Stimulated activated CD4-positive, alpha-beta T cell treated with anti-CD3 and anti-CD28 coated beads, Interleukin-1b, Interleukin-23, amount 100 ng/mL, for 4 hours (primary cell): ENCODE measurements around the gene PPFIBP2.
A peak's percentile ranks its signal among the peaks of the same experiment; 100 is the strongest.
"Not testable (repeated sequence)": the region's sequence is repeated elsewhere in the genome, so short reads cannot be mapped to it uniquely, and the experiment has no call there.

Experiments used
- DNase-seq, 2 donors: peaks; one replicate each; pipeline ENCODE4 v3.0.0-alpha.2; 2020; ENCODE audit warnings: low read depth in 2 of 2

Gene PPFIBP2

GRCh38 chr11:7499081-7499480 lies 14.7 kb upstream of the PPFIBP2 start:
- DNase-seq = no peak

DNA sequence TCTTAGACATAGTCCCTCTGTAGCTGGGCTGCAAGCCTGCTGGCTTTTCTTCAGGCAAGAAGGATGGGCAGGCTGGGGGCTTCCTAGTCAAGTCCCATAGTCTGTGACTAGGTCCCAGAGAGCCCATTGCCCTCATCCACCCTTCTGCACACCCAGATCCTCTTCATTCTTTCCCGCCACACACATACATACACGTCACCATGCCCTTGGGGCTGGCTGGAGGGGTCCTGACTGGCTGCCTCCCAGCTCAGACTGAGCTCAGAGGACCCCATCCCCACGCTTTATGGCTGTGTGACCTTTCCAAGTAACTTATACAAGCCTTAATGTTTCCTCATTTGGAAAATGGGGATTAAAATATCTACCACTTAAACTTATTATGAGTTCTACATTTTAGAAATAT lies 13.5 kb upstream of the PPFIBP2 start:
- no peak for DNase-seq

DNA sequence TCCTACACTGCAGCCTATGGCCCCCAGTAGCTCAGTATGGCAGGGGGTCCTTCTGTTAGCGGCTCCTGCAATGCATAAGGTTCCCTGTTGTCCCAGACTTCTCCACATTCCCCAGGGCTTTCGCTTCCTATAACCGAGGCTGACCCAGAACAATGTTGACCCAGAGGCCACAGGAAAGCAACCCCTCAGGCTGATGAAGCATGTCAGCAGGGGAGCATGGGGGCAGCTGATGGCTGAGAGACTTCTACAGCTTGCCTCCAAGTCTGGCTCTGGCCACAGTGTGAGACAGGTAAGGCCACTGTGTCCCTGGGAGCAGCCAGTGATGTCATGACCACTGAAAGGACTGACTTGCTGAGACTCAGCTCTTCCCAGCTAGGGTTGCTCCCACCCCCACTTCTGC lies 12.5 kb upstream of the PPFIBP2 start:
- no peak for DNase-seq

GRCh38 chr11:7501894-7502293 lies 11.9 kb upstream of the PPFIBP2 start:
- DNase-seq = no peak

DNA sequence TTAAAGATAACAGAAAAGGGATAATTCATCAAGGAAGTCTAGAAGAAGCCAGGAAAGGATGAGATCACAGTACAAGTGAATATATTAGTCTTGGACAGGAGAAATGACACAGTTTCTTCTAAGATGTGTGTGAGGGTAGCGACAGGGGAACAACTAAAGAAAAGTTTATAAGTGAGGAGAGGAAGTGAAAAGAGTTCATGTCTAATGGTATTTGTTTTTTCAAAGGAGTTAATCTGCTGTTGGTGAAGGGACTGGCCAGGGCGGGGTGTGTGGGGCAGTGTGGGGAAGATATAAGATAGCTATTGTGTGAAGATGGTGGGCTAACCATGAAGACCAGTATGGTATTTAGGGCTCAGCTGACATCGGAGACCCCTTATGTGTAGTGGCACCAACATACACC lies 7.6 kb upstream of the PPFIBP2 start:
- no peak for DNase-seq

DNA sequence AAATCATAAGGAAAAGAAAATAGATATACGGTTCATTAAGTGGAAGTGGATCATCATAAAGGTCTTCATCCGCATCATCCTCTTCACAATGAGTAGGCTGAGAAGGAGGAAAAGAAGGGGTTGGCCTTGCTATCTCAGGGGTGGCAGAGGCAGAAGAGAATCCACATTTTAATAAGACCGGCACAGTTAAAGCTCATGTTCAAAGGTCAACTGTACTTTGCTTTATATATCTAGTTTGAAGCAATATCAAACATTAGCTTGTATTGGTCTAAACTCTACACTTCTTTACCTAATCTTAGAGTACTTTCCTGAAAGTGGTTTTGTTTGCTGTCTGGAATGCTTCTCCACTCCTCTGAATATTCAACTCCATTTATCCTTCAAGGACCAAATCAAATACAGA lies 5.7 kb upstream of the PPFIBP2 start:
- DNase-seq = no peak

- no peak for DNase-seq
Observed at GRCh38 chr11:7509966-7510365, 3.8 kb upstream of the PPFIBP2 start.

DNA sequence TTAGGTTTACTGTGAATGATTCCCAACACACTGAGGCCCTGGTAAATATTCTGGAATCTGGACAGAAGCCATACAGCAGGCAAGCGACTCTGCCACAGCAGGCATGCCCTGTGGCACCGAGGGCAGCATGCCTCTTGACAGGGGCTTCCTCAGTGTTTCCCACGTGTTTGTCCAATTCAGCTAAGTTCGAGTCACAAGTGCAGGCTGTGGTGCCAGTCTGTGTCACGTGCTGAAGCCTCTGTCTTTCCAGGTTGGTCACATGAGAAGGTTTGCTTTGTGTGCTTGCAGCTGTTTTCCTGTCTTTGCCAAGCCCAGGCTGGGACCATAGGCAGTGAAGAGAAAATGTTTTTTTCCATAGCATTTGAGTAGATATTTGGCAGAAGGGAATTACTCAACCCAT lies 2.4 kb upstream of the PPFIBP2 start:
- no peak for DNase-seq

DNA sequence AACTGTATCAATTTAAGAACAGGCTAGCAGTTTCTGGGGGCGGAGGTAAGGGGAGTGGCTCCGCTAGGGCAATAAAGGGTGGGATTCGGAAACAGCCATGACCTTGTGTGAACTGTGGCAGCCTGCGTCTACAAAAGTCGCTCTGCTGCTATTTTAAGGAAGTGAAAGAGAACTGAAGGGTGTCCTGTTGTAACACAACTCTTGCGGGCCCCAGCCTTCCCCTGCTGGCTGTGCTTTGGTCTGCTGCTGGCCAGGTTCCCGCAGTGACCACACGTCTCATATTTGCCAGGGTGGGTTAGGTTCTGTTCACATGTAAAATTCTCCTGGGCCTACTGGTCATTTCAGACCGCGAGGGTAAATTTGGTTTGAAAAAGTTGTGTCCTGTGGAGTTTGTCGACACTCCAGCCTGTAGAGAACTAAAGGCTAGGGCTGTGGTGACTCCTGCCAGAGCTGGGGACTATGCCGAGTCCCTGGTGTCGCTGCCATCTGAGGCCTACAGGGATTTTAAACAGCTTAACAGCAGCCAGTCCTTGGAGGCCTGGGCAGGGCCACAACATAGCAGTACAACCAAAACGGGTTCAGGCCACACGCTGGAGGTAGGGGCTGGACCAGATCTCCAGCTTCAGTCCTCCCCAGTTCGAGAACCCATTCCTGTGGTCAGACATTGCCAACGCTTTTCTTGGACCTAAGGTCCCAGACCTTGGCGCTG lies 1.1 kb upstream of the PPFIBP2 start:
- DNase-seq = no peak

GRCh38 chr11:7514099-7514591 lies 346 bp downstream of the PPFIBP2 start:
- peak in 1 of 2 donors; percentile 6 for DNase-seq

DNA sequence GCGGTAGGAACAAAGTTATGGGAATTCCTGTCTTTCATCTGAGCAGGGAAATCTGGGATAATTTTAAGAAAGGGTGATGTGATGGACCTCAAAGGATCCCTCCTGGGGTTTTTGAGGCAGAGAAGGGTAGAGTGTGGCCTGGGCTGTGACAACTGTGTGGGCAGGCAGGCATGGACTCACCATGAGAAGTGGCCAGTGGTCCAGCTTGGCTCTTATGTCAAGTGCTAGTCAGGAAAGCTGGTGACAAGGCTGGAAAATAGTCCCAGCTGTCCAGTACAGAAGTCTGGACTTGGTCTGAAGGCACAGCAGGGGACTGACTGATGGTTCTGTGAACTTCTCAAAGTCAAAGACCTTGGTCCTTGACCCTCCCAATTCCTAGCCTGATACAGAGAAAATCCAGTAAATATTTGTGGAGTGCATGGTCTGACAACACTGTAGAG lies 1.7 kb downstream of the PPFIBP2 start:
- DNase-seq = no peak

GRCh38 chr11:7516475-7516874 lies 2.7 kb downstream of the PPFIBP2 start:
- DNase-seq = no peak

DNA sequence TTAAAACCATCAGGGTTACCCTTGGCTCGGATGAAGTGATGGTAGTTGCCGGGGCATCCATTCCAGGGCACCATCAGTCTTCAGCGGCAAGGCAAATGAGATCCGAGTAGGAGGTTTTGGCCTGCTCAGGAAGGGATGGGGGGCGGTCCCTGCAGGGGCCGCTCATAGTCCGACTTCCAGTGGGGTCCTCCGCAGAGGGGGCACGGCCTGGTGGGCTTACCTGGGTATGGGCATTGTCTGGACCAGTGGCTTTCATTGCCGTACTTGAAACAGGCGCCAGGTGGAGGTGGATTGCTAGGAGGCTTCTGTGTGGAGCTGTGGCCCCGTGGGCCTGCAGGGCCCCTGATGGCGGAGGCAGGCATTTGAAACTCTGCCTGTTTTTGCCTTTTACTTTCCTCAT lies 3.9 kb downstream of the PPFIBP2 start:
- not testable (repeated sequence) for DNase-seq

DNA sequence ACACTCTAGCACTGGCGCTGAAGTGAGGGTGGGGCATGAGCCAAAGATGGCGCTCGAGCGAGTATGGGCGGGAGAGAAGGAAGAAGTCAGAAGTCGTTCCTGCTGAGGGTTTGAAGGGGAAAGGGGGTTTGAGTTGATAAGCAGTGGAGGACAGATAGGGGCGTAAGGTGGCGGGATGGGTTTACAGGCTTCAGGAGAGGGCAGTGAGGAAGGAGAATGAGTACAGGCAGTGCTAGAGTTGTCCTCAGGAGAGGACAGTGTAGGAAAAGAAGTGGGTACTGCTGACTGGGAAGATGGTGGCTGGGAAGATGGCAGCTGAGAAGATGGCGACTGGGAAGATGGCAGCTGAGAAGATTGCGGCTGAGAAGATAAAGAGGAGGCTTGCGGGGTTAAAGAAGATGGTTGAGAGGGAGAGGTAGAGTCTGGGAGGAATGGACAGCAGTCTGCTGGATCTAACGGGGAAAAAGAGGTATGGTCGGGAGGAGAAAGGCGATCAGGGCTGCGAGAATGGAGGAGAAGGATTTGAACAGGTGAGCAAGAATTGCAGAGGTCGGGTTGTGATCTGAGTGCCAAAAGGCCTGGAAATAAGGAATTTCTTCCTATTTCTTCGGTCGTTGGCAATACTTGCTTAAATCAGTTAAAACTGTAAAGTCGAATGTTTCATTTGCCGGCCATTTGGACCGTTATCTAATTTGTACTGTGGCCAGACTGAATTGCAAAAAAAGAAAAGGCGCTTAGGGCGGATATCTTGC lies 5.2 kb downstream of the PPFIBP2 start:
- DNase-seq = no peak

DNA sequence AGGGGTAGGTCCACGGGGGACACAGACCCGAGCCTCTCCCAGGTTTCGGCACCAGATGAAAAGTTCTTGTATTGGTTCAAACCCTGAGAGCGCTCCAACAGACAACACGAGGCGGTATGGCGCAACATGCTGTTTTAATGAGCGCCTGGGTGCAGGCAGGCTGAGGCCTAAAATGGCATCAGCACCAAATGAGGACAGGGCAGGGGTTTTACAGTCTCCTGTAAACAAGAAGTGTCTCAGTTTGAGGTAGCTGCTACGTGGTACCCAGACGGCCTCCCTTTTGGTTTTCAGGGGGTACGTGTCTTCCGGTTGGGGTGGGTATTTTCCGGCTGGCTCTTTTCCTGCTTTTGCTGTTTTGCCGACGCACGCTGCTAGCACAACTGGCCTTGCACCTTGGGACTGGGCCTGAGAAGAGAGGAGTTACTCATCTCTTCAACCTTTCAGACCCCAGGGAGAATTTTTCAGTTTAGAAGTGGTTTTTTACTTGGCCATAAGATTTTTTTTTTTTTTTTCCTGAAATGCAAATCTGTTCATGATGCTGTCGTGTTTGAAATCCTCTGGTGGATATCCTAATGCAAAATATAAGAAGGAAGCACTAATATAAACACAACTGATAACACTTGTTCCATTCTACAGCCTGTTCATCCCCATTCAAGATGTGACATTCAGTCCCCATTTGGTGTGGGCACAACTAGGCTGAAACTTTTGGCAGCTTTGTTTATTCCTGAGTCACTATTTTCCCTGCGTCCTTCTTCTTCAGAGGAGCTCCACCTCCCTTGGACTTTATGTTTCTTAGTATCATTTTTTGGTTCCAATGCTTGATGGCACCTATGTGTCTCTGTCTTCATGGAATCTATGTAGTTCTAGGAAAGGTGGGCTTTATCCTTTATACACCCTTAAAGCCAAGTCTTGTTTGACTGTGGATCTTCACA lies 6.5 kb downstream of the PPFIBP2 start:
- DNase-seq = no peak

- DNase-seq = no peak
Observed at GRCh38 chr11:7520981-7521487, 7.2 kb downstream of the PPFIBP2 start.

DNA sequence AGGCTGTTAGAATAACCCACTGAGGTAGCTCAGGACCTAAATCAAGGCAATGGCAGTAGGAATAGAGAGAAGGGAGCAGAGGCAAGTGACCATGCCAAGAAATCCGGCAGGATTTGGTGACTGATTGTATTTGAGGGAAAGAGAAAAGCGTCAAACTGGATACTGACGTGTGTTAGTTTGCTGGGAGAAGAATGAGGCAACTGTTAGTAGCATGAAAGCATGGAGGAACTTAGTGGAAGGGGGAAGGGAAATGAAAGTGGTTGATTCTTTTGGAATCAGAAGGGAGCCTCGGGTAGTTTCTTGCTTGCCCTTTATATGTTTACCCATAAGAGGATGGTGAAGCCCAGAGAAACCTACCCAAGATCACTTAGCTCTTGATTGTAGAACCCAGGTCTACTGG lies 8.3 kb downstream of the PPFIBP2 start:
- no peak for DNase-seq

DNA sequence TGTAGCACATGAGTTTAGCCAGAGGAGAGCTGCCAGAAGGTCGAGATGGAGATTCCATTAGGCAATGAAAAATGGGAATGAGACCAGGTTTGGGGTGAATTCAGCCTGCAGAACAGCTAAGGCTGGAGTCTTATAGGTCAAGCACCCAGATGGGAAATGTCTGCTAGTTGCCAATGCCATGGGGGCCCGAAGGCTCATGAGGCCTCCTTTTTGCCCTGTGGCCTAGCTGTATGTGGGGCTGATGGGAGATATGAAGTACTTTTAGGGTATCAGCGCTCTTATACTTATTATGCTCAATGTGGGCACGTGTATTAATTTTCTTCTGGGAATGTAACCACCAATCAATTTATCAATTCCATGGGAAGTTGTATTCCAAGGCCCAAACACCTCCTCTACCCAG lies 8.7 kb downstream of the PPFIBP2 start:
- no peak for DNase-seq

GRCh38 chr11:7523416-7524210 lies 9.8 kb downstream of the PPFIBP2 start:
- no peak for DNase-seq

DNA sequence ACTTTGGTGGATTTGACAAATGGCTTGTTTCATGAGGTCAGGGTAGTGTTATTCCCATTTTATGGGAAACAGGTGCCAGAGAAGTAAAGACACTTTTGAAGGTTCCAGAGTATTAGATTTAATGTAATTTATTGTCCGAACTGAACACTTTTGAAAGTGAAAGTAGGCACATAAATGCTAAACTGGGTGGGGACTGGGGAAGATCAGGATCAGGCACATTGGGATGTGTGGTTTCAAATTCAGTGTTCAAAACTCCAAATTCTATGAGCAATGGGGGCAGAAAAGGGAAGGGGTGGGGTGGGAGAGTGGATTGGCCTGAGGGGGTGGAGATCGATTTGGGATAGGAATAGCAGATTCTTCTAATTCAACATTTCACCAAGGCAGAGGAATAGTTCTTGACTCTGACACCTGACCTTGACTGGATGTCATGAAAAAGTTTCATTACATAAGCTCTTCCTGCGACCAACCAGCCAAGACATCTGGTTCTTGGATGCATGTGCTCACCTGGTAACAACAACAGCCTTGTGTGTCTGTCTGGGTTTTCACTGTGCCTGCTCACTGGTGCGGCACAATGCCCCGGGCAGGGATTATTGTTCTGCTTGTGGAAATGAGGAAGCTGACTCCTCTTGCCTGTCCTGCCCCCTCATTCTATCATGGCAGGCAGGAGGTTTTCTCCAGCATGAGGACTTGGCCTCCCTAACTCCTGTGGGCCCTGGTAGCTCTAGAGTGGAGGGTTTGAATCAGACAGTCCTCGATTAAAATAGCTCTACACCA lies 10.8 kb downstream of the PPFIBP2 start:
- DNase-seq = no peak
